GOT3 (cell line): Measurements from ENCODE around the gene RAMP2.
"Not testable (repeated sequence)": the region's sequence is repeated elsewhere in the genome, so short reads cannot be mapped to it uniquely, and the experiment has no call there.

Source experiments
- DNase-seq: peaks from one replicate; lab custom pipeline; 2025; ENCODE audit warnings: mixed read lengths; lab: John Stamatoyannopoulos, UW

RAMP2 gene

GRCh38 chr17:42760652-42761581, at the start of gene RAMP2:
RAMP2 (plus strand) TSS chr17:42761227; CDS start chr17:42761262, 35 bp downstream.
- DNase-seq = no peak

GRCh38 chr17:42720996-42721583, 39.9 kb upstream of the RAMP2 start:
- no peak for DNase-seq

GRCh38 chr17:42723636-42724035, 37.4 kb upstream of the RAMP2 start:
- no peak for DNase-seq

- DNase-seq = no peak
Observed at GRCh38 chr17:42725143-42725542, 35.9 kb upstream of the RAMP2 start.

GRCh38 chr17:42740699-42741098, 20.3 kb upstream of the RAMP2 start:
- no peak for DNase-seq

GRCh38 chr17:42742916-42743315, 18.1 kb upstream of the RAMP2 start:
- DNase-seq = not testable (repeated sequence)

- no peak for DNase-seq
Observed at GRCh38 chr17:42743595-42744282, 17.3 kb upstream of the RAMP2 start.

GRCh38 chr17:42744283-42744805, 16.7 kb upstream of the RAMP2 start:
- peak; percentile 59 for DNase-seq

GRCh38 chr17:42744806-42745617, 16.0 kb upstream of the RAMP2 start, which contains the start of gene EZH1:
EZH1 (minus strand) TSS chr17:42745040; CDS start chr17:42728941, 16,099 bp downstream.
- peak; percentile 72 for DNase-seq

- DNase-seq = no peak
Observed at GRCh38 chr17:42748202-42748907, 12.7 kb upstream of the RAMP2 start.

- DNase-seq = no peak
Observed at GRCh38 chr17:42748908-42749798, 11.9 kb upstream of the RAMP2 start.

GRCh38 chr17:42750739-42751344, 10.2 kb upstream of the RAMP2 start:
- no peak for DNase-seq

GRCh38 chr17:42751628-42752027, 9.4 kb upstream of the RAMP2 start:
- no peak for DNase-seq

- no peak for DNase-seq
Observed at GRCh38 chr17:42754782-42755181, 6.2 kb upstream of the RAMP2 start.

GRCh38 chr17:42759982-42760651, 910 bp upstream of the RAMP2 start:
- DNase-seq = no peak

- DNase-seq = no peak
Observed at GRCh38 chr17:42761638-42762037, 611 bp downstream of the RAMP2 start.

- no peak for DNase-seq
Observed at GRCh38 chr17:42766124-42766523, 5.1 kb downstream of the RAMP2 start.

GRCh38 chr17:42767512-42767911, 6.5 kb downstream of the RAMP2 start:
- no peak for DNase-seq

GRCh38 chr17:42768006-42768405, 7.0 kb downstream of the RAMP2 start:
- DNase-seq = not testable (repeated sequence)
